T-helper 1 cell treated with Interleukin-12 subunit alpha and Interleukin-12 subunit beta and Interleukin-4 antibody, amounts not matched to agents 30 ng/mL and 1 ng/mL, for 36 hours (primary cell): ENCODE results near the gene PCDHB4. TPM values are rescaled to one million over a fixed set of nuclear protein-coding genes. Genes with fewer than 3 reads are reported as not detected.
"Not testable (repeated sequence)": the region's sequence is repeated elsewhere in the genome, so short reads cannot be mapped to it uniquely, and the experiment has no call there.

Experiments
- intact Hi-C: fragments of 100-400 bp; cut with micrococcal nuclease; formaldehyde crosslinking; loops from one replicate; pipeline ENCODE4 v1.15.1; 2024
- total RNA-seq: library from RNA; stranded (reverse); gene quantifications from 2 replicates; pipeline ENCODE4 v1.2.3, GENCODE V29; 2022

PCDHB4 gene
- total RNA-seq, 1 donor from 2014 or later = not detected

DNA sequence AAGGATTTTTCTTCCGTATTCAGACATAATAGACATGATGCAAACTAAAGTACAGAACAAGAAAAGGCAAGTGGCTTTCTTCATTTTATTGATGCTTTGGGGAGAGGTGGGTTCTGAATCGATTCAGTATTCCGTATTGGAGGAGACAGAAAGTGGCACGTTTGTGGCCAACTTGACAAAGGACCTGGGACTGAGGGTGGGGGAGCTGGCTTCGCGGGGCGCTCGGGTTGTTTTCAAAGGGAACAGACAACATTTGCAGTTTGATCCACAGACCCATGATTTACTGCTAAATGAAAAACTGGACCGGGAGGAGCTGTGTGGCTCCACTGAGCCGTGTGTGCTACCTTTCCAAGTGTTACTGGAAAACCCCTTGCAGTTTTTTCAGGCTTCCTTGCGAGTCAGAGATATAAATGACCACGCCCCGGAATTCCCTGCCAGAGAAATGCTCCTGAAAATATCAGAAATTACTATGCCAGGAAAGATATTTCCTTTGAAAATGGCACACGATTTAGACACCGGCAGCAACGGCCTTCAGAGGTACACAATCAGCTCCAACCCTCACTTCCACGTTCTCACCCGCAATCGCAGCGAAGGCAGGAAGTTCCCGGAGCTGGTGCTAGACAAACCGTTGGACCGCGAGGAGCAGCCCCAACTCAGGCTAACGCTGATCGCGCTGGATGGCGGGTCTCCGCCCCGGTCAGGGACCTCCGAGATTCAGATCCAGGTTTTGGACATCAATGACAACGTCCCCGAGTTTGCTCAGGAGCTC is 28.8 kb downstream of the PCDHB4 start:
- intact Hi-C loops = loop anchor here (10.0 kb wide), 1 partner anchor 266 kb away; the partner anchor contains the start of gene PCDHA13

DNA sequence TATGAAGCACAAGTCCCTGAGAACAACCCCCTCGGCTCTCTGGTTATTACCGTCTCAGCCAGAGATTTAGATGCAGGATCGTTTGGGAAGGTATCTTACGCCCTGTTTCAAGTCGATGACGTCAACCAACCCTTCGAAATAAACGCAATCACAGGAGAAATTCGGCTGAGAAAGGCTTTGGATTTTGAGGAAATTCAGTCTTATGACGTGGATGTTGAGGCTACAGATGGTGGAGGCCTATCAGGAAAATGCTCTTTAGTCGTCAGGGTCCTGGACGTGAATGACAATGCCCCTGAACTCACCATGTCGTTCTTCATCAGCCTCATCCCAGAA is 29.3 kb downstream of the PCDHB4 start:
- intact Hi-C loops = loop anchor here (10.0 kb wide), 1 partner anchor 266 kb away; the partner anchor contains the start of gene PCDHA13

DNA sequence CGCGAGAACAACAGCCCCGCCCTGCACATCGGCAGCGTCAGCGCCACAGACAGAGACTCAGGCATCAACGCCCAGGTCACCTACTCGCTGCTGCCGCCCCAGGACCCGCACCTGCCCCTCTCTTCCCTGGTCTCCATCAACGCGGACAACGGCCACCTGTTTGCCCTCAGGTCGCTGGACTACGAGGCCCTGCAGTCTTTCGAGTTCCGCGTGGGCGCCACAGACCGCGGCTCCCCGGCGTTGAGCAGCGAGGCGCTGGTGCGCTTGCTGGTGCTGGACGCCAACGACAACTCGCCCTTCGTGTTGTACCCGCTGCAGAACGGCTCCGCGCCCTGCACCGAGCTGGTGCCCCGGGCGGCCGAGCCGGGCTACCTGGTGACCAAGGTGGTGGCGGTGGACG is 30.0 kb downstream of the PCDHB4 start:
- intact Hi-C loops = loop anchor here (10.0 kb wide), 1 partner anchor 267 kb away; the partner anchor contains the start of gene PCDHA13

DNA sequence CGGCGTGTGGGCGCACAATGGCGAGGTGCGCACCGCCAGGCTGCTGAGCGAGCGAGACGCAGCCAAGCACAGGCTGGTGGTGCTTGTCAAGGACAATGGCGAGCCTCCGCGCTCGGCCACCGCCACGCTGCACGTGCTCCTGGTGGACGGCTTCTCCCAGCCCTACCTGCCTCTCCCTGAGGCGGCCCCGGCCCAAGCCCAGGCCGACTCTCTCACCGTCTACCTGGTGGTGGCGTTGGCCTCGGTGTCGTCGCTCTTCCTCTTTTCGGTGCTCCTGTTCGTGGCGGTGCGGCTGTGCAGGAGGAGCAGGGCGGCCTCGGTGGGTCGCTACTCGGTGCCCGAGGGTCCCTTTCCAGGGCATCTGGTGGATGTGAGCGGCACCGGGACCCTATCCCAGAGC is 30.5 kb downstream of the PCDHB4 start:
- intact Hi-C loops = loop anchor here (10.0 kb wide), 1 partner anchor 267 kb away; the partner anchor contains the start of gene PCDHA13

DNA sequence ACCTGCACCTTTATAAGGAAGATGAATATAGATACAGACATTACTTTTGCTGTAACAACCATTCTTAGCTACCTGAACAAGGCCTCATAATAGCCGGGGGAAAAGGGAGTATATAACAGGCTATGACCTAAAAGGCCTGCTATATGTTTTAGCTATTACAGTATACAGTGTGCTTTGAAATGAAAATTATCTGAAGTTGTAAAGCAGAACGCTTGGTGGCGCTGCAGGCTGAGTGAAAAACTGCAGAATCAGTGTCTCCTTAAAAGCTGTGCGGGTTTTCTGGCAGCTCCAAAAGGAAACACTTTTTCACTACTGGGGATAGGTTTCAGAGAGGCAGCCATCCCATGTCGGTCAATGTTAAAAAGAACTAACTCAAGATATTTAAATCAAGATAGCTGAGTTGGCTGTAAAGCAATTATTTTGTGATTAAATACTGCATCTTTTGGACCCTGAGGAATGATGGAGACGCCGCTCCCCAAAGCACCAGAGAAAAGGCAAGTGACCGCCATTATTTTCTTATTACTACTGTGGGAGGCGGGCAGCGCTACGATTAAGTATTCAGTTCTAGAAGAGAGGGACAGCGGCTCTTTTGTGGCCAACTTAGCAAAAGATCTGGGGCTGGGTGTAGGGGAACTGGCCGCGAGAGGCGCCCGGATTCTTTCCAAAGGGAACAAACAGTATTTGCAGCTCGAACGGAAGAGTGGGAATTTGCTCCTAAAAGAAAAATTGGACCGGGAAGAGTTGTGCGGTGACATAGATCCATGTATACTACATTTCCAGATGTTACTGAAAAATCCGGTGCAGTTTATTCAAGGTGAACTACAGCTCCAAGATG is 34.1 kb downstream of the PCDHB4 start:
- intact Hi-C loops = loop anchor here (10.0 kb wide), 1 partner anchor 271 kb away; the partner anchor contains the start of gene PCDHA13

DNA sequence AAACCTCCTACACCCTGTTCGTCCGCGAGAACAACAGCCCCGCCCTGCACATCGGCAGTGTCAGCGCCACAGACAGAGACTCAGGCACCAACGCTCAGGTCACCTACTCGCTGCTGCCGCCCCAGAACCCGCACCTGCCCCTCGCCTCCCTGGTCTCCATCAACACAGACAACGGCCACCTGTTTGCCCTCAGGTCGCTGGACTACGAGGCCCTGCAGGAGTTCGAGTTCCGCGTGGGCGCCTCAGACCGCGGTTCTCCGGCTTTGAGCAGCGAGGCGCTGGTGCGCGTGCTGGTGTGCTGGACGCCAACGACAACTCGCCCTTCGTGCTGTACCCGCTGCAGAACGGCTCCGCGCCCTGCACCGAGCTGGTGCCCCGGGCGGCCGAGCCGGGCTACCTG is 35.7 kb downstream of the PCDHB4 start:
- intact Hi-C loops = loop anchor here (10.0 kb wide), 1 partner anchor 273 kb away; the partner anchor contains the start of gene PCDHA13

DNA sequence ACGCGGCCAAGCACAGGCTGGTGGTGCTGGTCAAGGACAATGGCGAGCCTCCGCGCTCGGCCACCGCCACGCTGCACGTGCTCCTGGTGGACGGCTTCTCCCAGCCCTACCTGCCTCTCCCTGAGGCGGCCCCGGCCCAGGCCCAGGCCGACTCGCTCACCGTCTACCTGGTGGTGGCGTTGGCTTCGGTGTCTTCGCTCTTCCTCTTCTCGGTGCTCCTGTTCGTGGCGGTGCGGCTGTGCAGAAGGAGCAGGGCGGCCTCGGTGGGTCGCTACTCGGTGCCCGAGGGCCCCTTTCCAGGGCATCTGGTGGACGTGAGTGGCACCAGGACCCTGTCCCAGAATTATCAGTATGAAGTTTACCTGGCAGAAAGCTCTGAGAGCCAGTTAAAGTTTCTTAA is 36.3 kb downstream of the PCDHB4 start:
- intact Hi-C loops = loop anchor here (10.0 kb wide), 1 partner anchor 273 kb away; the partner anchor contains the start of gene PCDHA13

DNA sequence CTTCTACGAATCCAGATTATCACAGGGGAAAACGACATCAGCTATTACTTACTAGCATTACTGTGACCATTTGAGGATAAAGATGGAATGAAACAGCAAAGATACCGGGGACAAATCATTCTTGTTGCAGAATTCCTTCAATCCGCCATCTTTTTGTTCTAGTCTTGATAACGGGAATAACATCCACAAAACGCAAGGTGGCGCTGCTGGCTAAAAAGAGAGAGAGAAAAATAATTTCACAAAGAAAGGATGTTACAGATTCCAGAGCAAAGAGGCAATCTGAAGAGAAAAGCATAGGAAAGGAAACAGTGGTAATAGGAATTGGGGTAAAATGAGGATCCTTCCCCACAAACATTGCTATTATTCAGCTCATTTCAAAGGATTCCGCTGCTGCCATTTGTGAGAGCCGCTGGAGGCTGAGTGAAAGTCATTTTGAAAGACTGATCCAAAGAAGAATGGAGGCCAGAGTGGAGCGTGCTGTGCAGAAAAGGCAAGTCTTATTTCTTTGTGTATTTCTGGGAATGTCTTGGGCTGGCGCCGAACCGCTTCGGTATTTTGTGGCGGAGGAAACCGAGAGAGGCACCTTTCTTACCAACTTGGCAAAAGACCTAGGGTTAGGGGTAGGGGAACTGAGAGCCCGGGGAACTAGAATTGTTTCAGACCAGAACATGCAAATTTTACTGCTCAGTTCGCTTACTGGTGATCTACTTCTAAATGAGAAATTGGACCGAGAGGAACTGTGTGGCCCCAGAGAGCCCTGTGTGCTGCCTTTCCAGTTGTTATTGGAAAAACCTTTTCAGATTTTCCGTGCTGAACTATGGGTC is 51.0 kb downstream of the PCDHB4 start, which contains the start of gene PCDHB7:
Gene PCDHB7 (plus strand): TSS at position 264 of the 824 bp plus-strand sequence. CDS start 192 bp downstream, at position 456.
- intact Hi-C loops = no loop called here

DNA sequence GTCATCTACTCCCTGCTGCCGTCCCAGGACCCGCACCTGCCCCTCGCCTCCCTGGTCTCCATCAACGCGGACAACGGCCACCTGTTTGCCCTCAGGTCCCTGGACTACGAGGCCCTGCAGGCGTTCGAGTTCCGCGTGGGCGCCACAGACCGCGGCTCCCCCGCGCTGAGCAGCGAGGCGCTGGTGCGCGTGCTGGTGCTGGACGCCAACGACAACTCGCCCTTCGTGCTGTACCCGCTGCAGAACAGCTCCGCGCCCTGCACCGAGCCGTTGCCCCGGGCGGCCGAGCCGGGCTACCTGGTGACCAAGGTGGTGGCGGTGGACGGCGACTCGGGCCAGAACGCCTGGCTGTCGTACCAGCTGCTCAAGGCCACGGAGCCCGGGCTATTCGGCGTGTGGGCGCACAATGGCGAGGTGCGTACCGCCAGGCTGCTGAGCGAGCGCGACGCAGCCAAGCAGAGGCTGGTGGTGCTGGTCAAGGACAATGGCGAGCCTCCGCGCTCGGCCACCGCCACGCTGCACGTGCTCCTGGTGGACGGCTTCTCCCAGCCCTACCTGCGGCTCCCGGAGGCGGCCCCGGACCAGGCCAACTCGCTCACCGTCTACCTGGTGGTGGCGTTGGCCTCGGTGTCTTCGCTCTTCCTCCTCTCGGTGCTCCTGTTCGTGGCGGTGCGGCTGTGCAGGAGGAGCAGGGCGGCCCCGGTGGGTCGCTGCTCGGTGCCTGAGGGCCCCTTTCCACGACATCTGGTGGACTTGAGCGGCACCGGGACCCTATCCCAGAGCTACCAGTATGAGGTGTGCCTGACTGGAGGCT is 52.9 kb downstream of the PCDHB4 start:
- intact Hi-C loops = not testable (repeated sequence)

Other genes with a start within 250 kb of the PCDHB4 start
- not detected in 2 replicates for gene PCDHA12, start 246.5 kb upstream of the PCDHB4 start, total RNA-seq
- gene PCDHA13, start 239.7 kb upstream of the PCDHB4 start, total RNA-seq = not detected in 2 replicates
- gene PCDHAC1, start 195.5 kb upstream of the PCDHB4 start, total RNA-seq = not detected in 2 replicates
- not detected in 2 replicates for gene PCDHAC2, start 155.3 kb upstream of the PCDHB4 start, total RNA-seq
- gene PCDHB1, start 70.4 kb upstream of the PCDHB4 start, total RNA-seq = not detected in 2 replicates
- 0.07 TPM in 1 of 2 replicates, not detected in the other for gene PCDHB2, start 27.2 kb upstream of the PCDHB4 start, total RNA-seq
- gene PCDHB3, start 21.3 kb upstream of the PCDHB4 start, total RNA-seq = not detected in 2 replicates
- gene PCDHB5, start 13.4 kb downstream of the PCDHB4 start, total RNA-seq = not detected in 2 replicates
- not detected in 2 replicates for gene PCDHB6, start 28.2 kb downstream of the PCDHB4 start, total RNA-seq
- not detected in 2 replicates for gene PCDHB7, start 50.8 kb downstream of the PCDHB4 start, total RNA-seq
- gene PCDHB8, start 56.0 kb downstream of the PCDHB4 start, total RNA-seq = not detected in 2 replicates
- gene PCDHB16, start 60.6 kb downstream of the PCDHB4 start, total RNA-seq = not detected in 2 replicates
- not detected in 2 replicates for gene PCDHB9, start 65.3 kb downstream of the PCDHB4 start, total RNA-seq
- not detected in 2 replicates for gene PCDHB10, start 70.5 kb downstream of the PCDHB4 start, total RNA-seq
- not detected in 2 replicates for gene PCDHB11, start 77.8 kb downstream of the PCDHB4 start, total RNA-seq
- not detected in 2 replicates for gene PCDHB12, start 86.9 kb downstream of the PCDHB4 start, total RNA-seq
- not detected in 2 replicates for gene PCDHB13, start 92.1 kb downstream of the PCDHB4 start, total RNA-seq
- not detected in 2 replicates for gene PCDHB14, start 101.5 kb downstream of the PCDHB4 start, total RNA-seq
- gene PCDHB15, start 123.6 kb downstream of the PCDHB4 start, total RNA-seq = not detected in 2 replicates
- gene SLC25A2, start 182.2 kb downstream of the PCDHB4 start, total RNA-seq = 0.44 and 0.56 TPM in 2 replicates
- gene TAF7, start 199.0 kb downstream of the PCDHB4 start, total RNA-seq = 61.0 and 65.9 TPM in 2 replicates
- 0.15 and 0.17 TPM in 2 replicates for gene PCDHGA1, start 208.7 kb downstream of the PCDHB4 start, total RNA-seq
- 0.05 and 0.07 TPM in 2 replicates for gene PCDHGA2, start 216.9 kb downstream of the PCDHB4 start, total RNA-seq
- gene PCDHGA3, start 222.0 kb downstream of the PCDHB4 start, total RNA-seq = 0.07 and 0.34 TPM in 2 replicates
- gene PCDHGB1, start 228.3 kb downstream of the PCDHB4 start, total RNA-seq = 0.15 and 0.17 TPM in 2 replicates
- gene PCDHGA4, start 233.2 kb downstream of the PCDHB4 start, total RNA-seq = 0.74 and 0.98 TPM in 2 replicates
- gene PCDHGB2, start 238.2 kb downstream of the PCDHB4 start, total RNA-seq = 1.0 and 1.3 TPM in 2 replicates
- gene PCDHGA5, start 242.3 kb downstream of the PCDHB4 start, total RNA-seq = 0.46 and 0.49 TPM in 2 replicates
- 0.88 and 1.3 TPM in 2 replicates for gene PCDHGB3, start 248.4 kb downstream of the PCDHB4 start, total RNA-seq